NB4 (cell line): Measurements from ENCODE around the gene FOXE3.

Experiments
- CTCF ChIP-seq: IDR thresholded peaks from one replicate; pipeline ENCODE4 v1.5.1; 2012; ENCODE audit warnings: low read depth, low read length
- POLR2A ChIP-seq: IDR thresholded peaks from 2 replicates; pipeline ENCODE4 v1.6.1; 2011; ENCODE audit warnings: mild to moderate bottlenecking; ENCODE audit not compliant: insufficient read length; ENCODE audit errors: extremely low read depth

- TF ChIP-seq CTCF (no peak), POLR2A (no peak)
Observed at GRCh38 chr1:47436979-47437446, 20.9 kb downstream of the FOXE3 start.
